HG03442 (cell line): ENCODE data around the gene TMEM19.

Experiments used
- ATAC-seq: cut with Tn5 transposase; IDR thresholded peaks from one replicate; pipeline ENCODE4 v1.9.1; 2021; ENCODE audit warnings: mild to moderate bottlenecking, moderate library complexity; ENCODE audit not compliant: unreplicated experiment

Gene TMEM19

DNA sequence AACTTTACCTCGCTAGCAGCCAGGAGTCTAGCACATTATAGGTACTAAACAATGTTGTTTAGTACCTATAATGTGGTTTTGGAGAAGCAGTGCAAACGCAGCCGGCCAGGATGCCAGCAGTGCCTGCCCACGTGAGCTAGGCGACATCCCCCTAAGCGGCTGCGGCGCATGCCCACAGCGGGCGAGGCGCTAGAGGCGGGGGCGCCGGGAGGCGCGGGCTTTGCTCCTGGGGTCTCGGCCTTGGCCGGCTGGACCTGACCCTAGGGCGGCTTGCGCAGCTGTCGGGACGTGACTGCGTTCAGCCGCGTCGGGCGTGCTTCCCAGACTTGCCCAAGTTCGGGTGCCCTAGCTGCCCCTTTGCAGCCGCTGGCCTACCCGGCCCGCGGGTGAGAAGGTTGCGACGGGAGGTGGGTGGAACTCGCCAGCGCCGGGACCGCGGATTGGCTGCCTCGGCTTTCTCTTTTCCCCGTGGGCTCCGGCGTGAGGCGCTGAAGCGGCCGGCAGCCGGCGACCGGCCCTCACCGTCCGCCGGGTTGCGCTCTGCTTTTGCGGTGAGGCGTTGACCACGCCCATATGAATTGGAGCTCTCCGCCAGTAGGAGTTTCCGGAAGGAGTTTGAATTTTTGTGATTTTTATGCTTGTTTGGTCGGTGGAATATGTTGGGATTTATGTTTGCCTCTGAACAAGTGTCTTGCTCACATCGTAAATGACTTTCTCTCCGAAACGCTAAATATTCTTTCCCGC is at the start of gene TMEM19:
TMEM19 (plus strand) TSS at position 169 of the 744 bp plus-strand sequence. CDS start 599 bp downstream, outside the sequence.
- ATAC-seq: peak; percentile 86

GRCh38 chr12:71636704-71637115 is 49.2 kb upstream of the TMEM19 start:
- peak; percentile 69 for ATAC-seq

- ATAC-seq: no peak
Measured at GRCh38 chr12:71638499-71638898, 47.4 kb upstream of the TMEM19 start.

DNA sequence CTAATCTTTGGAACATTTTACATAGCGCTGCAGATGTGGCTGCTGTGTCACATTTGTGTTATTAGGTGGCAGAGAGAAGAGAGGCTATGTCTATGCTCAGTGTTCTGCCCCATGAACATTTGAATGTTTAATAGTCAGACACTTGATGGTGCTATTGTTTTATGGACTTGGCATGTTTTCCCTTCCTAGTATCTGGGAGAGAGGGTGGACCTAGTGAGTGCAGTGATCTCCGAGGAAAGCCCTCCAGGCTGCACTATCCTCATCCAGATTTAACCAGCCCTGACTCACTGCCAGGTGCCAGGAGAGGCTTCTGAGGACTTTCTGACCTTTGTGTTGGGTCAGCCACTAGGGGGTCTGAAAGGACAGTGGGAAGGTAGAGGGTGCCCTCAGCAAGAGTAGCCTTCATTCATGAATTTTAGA is 46.5 kb upstream of the TMEM19 start:
- no peak for ATAC-seq

DNA sequence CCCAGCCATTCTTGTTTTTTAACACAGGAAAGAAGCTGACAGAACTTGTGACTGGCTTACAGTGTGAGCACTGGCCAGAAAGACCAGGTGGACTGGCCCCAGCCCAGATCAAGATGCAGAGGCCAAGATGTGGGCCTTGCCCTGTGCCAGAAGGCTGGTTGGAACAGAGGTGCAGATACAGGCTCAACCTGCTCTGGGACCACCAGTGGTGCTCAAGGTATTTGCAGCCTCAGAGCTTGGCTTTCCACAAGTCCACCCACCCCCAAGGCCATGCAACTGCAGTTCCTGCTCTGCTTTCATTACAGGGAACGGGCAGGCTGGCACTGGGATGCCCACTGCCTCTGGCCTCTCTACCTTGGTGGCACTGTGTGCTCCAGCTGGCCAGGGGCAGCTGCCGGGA is 45.6 kb upstream of the TMEM19 start:
- no peak for ATAC-seq

DNA sequence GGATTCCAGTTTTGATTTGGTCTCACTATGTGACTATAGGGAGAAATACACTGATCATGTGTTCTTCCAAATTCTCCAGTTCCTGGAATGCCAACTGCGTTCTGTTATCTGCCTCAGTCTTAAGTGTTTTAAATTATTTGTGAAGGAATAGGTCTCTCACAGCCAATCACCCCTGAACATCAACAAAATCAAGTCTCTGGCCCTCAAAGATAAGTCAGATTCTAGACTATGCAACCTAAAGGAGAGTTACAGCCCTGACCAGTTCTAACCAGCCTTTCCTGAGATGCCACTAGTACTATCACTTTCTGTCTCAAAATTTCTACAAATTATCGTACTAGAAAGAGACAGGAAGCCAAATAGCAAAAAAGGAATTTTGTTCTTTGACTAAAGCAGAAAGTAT is 44.5 kb upstream of the TMEM19 start:
- ATAC-seq: no peak

GRCh38 chr12:71642264-71642663 is 43.6 kb upstream of the TMEM19 start:
- ATAC-seq: peak; percentile 65

DNA sequence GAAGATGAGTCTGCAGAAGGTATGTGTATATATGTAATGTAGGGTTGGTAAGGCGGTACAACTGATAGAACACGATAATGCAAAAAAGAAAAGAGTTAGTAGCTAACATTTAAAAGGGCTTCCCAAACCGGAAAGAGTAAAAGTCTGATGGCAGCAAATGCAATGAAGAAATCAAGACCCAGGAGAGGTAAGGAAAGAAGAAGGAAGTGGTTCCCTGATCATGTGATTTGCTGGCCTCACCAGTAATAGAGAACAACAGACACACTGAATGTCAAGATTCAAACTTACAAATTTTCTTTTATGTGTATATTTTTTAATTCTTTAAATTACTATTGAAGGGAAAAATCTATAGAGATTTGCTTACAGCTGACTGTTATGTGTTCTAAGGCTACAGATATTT is 40.6 kb upstream of the TMEM19 start:
- no peak for ATAC-seq

- no peak for ATAC-seq
Measured at GRCh38 chr12:71646512-71646911, 39.4 kb upstream of the TMEM19 start.

GRCh38 chr12:71648537-71648936 is 37.3 kb upstream of the TMEM19 start:
- no peak for ATAC-seq

DNA sequence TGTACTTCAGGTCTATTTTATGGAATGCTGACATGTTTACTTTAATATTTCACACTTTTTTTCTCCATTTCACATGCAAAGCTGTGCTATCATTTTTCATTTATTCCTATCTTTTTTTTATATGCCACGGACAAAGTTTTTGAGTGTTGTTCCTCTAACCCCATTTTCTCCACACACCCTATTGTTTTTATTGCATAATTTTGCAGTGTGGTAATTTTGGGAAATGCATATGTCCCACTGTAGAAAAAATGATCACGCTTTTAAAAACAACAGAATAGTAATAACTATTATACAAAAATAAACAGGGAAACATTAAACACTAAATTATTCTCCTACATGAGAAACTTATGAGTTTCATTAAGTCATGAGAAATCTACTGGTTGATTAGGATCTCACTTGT is 36.5 kb upstream of the TMEM19 start:
- ATAC-seq: no peak

DNA sequence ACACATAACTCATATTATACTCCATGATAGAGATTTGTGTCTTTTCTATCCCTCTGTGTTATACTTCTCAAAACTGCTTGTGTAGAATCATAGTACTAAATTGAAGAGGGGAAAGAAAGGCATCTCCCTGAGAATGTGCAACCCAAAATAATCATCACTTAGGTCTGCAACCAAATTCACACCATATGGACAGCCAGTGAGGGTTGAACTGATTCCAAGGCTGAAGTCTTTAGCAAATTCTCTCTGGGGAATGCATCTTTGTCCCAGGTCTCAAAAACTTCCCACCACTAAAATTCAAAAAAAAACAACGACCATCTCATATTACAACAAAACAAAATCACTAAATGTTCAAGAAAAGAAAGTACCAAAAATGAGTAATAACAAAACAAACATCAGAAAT is 33.2 kb upstream of the TMEM19 start:
- no peak for ATAC-seq

DNA sequence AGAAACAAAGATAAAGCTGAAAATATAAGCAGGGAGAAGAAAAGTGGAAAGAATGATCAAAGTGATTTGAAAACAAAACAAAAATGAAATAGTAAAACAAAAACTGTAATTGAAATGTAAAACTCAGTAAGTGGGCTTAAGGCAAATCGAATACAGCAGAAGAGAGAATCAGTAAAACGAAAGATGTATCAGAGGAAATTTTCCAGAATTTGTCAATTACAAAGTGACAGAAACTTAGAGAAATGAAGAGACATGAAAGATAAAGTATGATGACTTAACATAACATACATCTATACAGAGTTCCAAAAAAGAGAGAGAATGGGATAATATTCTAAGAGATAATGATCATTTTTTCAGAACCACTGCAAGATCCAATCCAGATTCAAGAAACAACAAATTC is 32.7 kb upstream of the TMEM19 start:
- ATAC-seq: no peak

DNA sequence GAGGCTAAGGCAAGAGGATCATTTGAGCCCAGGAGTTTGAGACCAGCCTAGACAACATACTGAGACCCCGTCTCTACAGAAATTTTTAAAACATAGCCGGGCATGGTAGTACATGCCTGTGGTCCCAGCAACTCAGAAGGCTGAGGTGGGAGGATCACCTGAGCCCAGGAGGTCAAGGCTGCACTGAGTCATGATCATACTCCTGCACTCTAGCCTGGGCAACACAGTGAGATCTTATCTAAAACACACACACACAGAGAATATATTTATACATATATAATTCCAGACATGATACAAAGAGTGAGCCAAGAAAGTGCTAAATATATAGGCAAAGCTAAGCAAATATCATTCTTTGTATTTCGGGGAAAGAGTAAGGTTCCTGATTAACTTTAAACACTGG is 31.7 kb upstream of the TMEM19 start:
- ATAC-seq: no peak

DNA sequence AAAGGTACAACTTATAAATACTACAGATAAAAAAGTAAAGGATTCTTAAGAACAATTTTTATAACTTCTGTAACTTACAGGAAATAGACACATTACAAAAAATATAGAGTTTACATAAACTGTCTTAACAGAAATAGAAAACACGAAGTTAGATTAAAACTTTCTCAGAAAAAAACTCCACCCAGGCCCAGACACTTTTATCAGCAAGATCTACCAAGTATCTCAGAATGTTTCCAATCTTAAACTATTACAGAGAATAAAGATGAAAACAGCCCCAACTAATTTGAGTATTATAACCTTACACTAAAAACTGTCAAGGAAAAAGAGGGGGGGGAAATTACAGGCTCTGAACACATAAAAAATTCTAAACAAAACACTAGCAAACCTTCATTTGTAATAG is 30.4 kb upstream of the TMEM19 start:
- no peak for ATAC-seq

GRCh38 chr12:71655907-71656306 is 30.0 kb upstream of the TMEM19 start:
- ATAC-seq: no peak

DNA sequence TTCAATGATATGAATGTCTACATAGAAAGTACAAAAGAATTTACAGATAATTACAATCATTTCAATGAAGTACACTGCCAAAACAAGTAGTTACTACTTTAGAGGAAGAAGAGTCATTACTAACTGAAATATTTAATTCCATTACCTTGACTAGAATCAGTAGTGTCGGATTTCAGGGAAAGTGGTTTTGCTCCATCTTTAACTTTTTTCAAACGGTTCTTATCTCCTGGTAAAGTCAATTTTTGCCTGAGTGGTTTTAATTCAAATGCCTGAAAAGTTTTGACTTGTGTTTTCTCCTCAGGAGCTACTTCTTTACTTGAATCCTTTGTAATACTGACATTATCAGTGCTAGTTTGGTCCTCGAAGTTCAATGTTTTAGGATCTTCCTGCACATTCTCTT is 29.1 kb upstream of the TMEM19 start:
- ATAC-seq: no peak

DNA sequence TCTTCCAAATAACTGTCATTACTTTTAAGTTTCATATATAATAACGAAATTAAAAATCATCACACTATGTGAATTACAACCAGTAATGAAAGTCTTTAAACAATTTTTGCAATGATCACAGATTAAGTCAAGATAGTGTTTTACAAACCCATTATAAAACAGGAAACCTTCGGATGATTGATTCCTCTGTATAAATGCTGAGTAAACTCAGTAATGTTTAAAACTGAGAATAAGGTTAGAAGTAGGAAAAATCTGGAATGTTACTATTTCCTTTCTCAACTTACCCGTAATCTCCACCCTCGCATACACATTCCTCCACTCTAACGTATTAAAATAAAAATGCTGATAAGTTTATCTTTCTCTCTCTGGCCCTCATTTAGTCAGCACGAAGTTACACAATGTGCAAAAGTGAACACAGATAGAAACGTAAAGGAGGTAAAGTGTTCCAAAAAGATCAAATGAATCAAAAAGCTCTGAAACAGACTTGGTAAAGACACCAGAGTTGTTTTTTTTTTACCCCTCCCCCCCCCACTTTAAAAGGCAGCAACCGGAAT is 23.8 kb upstream of the TMEM19 start:
- no peak for ATAC-seq

- peak; percentile 22 for ATAC-seq
Measured at GRCh38 chr12:71662849-71663560, 22.9 kb upstream of the TMEM19 start.

DNA sequence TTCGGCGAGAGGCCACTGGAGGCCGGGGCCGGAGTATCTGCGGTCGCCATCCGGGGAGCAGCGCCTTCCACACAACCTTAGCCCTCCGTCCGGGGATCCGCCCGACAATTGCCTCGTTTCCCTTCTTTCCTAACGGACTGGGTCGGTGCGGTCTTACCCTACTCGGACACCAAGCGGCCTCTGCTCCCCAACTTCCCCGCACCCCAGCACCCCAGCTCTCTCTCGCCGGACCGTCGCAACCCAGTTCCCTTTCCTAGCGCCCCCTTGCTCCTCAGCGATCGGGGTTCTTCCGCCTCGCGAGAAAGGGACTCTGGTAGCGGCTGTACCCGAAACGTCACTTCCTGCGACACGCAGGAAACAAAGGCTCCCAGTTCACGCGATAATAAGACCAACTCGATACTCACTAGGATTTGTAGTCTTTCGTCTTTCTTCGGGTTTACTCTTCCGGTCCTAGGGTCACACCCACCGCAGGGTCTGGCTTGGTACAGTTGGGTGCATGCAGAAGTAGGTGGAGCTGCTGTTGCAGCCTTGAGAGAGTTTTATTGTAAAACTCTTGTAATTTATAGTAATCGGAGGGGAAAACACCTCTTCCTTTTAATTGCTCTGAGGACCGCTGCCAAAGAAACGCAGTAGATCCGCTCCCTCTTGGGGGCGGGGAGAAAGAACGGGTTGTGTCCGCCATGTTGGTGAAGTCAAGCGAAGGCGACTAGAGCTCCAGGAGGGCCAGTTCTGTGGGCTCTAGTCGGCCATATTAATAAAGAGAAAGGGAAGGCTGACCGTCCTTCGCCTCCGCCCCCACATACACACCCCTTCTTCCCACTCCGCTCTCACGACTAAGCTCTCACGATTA is 22.1 kb upstream of the TMEM19 start, which contains the start of the genes THAP2 and ZFC3H1:
THAP2 (plus strand) TSS at position 741 of the 850 bp plus-strand sequence. CDS start 209 bp downstream, outside the sequence.
ZFC3H1 (minus strand) TSS at position 288 of the 850 bp plus-strand sequence; CDS start at position 50, 238 bp downstream.
- ATAC-seq: peak; percentile 89
